Measurements from ENCODE around the gene THSD1.
A peak's percentile ranks its signal among the peaks of the same experiment; 100 is the strongest.
"Not testable (repeated sequence)": the region's sequence is repeated elsewhere in the genome, so short reads cannot be mapped to it uniquely, and the experiment has no call there.

Gene THSD1

GRCh38 chr13:52405767-52406494 lies at the start of gene THSD1:
Gene THSD1, minus strand, starts transcription at chr13:52406172. Its CDS starts 3,572 bp downstream, at chr13:52402600.
- peak; percentile 62 for DNase-seq

- peak; percentile 91 for DNase-seq
Observed at GRCh38 chr13:52455677-52456041, 49.7 kb upstream of the THSD1 start.

GRCh38 chr13:52454820-52455676 lies 49.1 kb upstream of the THSD1 start, which contains the start of gene CKAP2:
Gene CKAP2, plus strand, starts transcription at chr13:52455478. Its CDS starts 79 bp downstream, at chr13:52455557.
- DNase-seq, result peak; percentile 93

DNA sequence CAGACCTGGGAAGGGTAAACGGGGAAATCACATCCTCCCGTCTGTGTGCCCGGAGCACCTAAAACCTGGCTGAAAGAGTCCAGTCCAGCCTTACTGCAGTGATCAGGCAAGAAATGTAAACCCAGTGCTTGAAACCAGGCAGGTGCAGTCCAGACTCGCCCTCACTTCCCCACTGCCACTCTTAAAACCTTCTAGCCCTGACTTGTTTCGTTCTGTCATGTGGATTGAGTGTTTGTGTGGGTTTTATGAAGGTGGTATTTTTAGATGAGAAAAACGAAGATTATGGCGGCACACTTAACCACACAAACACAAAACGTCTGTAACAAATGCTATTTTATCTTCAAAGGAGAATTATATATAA lies 48.5 kb upstream of the THSD1 start:
- DNase-seq, result no peak

DNA sequence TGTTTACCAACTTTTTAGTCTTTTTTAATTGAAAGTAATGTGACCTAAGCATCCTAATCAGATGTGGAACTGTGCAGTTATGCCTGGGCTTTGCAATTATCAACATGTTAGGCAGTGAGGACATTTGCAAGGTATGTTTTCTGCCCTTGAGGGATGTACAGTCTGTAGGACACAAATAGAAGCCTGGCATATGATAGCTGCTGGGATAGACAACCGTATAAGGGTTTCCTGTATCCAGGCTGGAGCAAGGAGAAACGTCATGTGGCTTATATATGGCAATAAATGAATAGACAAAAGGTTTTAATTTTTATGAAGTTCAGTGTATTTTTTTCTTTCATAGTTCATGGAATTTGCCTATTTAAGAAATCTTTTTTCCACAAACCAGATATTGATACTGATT lies 46.5 kb upstream of the THSD1 start:
- no peak for DNase-seq

GRCh38 chr13:52451135-52451804 lies 45.3 kb upstream of the THSD1 start:
- DNase-seq, result no peak

DNA sequence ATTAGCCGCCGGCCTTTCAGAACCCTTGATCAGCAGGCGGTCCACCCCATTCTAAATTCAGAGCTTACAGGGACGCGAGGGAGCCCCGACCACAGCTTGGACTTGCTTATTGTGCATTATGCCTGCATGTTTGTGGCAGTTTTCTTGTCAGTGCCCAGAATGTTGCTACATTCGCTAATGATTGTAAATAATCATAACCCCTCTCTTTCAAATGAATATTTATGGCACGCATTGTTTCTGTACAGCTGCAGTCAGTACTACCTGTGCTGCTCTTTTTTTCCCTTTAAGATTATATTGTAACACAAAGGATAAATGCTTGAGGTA lies 44.8 kb upstream of the THSD1 start:
- DNase-seq, result no peak

DNA sequence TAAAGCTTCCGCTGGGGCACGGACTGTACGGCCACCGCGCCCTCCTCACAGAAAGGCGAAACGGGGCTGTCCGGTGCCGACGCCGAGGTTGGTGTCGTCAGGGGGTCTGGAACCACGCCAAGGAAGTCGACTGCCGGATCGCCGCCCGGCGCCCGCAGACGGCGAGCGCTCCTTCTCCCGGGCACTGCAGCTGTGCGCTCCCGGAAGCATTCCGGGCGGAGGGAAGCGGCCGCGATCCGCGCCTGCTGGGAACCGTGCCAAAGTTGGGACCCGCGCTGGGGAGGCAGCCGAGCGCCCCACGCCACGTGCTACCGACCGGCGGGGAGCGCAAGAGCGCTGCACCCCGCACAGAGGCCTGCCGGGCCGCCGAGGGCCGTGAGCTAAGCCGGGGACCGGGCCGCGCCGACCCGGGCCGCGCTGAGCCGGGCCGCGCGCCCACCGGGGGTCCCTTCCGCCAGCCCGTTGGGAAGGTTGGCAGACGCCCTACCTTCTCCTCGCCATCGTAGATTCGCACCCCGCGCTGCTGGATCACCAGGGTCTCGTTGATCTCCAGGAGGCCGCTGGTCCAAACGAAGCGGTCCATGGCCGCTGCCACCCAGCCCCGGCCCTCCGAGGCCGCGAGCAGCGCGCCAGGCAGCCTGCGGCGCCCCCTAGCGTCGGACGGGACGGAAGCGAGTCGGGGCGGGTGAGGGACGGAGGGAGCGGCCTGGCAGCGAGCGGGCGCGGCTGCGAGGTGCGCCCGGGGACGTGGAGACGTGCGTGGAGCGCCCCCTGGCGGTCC lies 44.2 kb upstream of the THSD1 start, which contains the start of gene VPS36:
Gene VPS36 (minus strand): TSS at position 623 of the 781 bp plus-strand sequence. CDS start 40 bp downstream, at position 583.
- peak; percentile 99 for DNase-seq

DNA sequence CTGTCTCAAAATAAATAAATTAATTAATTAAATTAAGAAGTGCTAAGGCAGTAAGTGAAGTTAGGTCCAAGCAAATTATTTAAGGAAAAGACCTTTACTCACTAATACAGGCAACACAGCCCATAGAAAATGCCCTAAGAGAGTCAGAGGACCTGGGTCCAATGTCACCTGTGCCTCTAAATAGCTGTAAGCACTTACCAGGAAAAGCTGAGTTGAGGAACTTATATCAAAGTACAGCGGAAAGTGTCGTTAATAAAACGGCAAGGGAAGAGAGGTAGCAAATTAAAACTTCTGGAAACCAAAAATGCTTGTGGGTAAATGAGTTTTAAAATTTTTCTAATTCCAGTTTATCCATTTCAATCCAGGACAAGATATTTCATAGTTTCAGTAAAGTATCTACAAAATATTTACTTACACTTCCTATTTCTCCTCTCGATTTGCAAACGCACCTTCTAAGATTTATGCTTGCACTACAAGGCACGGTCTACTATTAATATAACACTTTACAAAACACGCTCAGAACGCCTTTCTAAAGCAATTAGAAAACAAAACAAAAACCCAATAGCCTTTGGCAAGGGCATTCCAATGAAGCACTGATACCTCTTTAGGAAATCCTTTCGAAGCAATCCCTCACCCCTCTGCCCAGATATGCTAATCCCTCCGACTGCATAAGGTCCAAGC lies 43.5 kb upstream of the THSD1 start:
- no peak for DNase-seq

GRCh38 chr13:52447815-52448552 lies 42.0 kb upstream of the THSD1 start:
- no peak for DNase-seq

GRCh38 chr13:52447354-52447753 lies 41.4 kb upstream of the THSD1 start:
- no peak for DNase-seq

DNA sequence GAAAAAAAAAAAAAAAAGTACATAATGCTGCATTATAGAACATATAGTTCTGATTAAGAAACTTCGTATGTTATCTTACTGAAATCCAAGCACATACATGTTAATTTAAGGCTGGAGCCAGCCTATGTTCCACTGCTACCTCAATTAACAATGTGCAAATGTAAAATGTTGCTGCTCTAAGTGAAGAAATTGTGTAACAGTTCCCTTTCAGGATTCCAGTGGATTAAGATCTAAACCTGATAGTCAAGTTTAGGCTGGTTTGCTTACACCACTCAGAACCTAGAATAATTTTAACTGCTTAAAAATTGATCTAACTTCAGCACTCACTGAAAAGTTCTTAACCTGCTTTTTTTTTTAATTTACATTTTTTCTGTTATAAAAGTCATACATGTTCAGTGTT lies 40.3 kb upstream of the THSD1 start:
- DNase-seq, result no peak

DNA sequence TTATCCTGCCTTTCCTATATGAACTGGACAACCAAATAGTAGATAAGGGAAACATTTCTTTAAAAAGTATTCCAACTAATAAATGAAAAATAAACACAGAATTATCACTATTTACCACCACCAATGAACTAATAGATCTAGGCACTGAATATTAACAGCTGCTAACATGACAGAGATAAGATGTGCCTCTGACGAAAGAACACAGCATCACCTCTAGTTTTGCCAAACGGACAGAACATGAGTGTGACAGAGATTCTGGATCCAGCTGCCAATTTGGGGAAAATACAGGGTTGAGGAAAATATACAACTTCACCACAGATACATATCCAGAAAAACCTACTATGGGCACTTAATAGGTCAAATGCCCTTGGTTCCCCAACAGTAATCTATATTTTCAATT lies 26.5 kb upstream of the THSD1 start:
- no peak for DNase-seq

DNA sequence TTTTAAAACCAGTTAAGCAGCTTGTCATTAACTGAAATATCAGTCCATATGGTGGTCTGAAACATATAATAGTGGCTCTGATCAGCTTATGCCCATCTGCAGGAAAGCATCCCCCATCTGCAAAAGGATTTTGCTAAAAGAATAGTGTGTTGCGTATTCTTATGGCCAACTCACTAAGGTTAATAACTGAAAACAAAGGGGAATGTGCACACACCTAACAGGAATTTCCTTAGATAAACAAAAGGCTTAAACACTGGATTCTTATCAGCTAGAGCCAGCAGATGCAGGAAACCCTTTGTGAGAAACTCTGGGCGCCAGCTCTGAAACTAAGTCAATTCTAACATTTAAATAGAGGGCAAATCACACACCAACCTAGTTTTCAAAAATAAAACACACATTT lies 22.3 kb upstream of the THSD1 start:
- no peak for DNase-seq

DNA sequence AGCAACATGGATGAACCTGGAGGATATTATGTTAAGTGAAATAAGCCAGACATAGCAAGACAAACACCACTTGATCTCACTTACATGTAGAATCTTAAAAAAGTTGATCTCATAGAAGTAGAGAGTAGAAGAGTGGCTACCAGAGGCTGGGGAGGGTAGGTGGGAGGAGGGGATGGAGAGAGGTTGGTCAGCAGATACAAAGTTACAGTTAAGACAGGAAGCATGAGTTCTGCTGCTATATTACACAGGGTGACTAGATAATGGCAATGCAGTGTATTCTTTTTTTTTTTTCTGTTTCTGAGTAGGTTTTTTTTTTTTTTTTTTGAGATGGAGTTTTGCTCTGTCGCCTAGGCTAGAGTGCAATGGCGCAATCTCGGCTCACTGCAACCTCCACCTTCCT lies 15.2 kb upstream of the THSD1 start:
- no peak for DNase-seq

DNA sequence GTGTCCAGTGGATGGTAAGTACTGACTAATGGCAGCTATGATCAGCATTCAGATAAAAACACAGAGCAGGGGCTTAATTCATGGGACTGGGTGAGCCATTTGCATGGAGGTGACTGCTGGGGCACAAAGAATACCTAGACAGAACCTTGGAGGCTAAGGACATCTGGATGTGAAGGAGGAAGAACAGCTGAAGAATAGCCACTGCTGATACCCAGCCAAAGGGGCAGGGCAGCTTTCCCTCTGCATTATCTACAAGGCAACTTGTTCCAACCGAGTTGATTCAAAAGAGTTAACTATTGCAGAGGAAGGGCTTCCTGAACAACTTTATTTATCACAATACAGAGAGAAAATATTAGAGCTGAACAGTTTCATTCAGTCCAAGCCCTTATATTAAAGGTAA lies 13.1 kb upstream of the THSD1 start:
- no peak for DNase-seq

DNA sequence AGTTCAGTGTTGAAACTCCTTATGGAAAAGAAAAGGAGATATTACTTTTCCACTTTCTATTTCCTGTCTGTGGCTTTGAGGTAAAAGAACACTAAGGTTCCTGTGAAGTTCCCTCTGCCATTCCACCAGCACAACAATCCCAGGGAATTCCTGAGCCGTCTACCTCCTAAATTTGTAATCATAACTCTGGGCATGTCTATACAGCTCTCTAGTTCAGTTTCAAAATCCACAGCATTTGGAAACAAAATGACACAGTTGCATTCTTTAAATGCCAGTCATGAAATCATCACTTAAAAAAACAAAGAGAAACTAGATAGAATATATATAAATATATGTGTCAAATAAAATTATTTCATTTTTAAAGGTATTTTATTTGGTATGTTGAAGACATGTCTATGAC lies 9.0 kb upstream of the THSD1 start:
- DNase-seq, result no peak

DNA sequence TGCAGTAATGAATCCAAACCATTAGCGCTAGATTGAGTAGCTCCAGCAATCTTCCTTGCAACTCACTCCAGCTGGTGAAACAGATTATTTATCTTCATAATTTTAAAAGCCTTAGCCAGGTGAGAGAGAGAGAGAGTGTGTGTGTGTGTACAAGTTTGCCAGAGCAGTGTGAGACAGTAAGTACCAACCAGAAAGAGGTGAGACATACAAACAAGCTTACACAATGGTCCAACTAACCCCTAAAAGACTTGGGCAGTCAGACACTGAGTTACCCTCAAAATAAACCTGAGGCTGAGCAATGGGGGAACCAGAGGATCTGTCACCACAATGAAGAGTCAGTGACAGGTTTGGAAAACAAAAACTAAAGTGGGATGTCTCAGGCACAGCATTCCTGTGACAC lies 8.1 kb upstream of the THSD1 start:
- no peak for DNase-seq

- DNase-seq, result no peak
Observed at GRCh38 chr13:52412128-52412527, 6.2 kb upstream of the THSD1 start.

GRCh38 chr13:52411629-52412028 lies 5.7 kb upstream of the THSD1 start:
- DNase-seq, result no peak

- DNase-seq, result not testable (repeated sequence)
Observed at GRCh38 chr13:52408071-52408658, 2.2 kb upstream of the THSD1 start.
